HCT116 (cell line): ENCODE results near the gene TNIP3. TPM values are rescaled to one million over a fixed set of nuclear protein-coding genes. Genes with fewer than 3 reads are reported as not detected.
"Not testable (repeated sequence)": the region's sequence is repeated elsewhere in the genome, so short reads cannot be mapped to it uniquely, and the experiment has no call there.

Experiments
- ATAC-seq: fragments of 200-7000 bp; cut with Tn5 transposase; 2 replicates; pipeline ENCODE4 v1.9.1; 2020; ENCODE audit warnings: mild to moderate bottlenecking, moderate library complexity
- BruUV-seq: library from RNA; stranded (reverse); fragments of 400-500 nt; replicated peaks from 2 replicates; lab custom pipeline; 2021; lab: Mats Ljungman, UMichigan
- CTCF ChIA-PET: fragments of 300-600 bp; sonication (Branson Sonifier 250); formaldehyde crosslinking; loops from one replicate; lab custom pipeline; 2021; ENCODE audit warnings: antibody characterized with exemption; lab: Charles Lee
- POLR2A ChIA-PET: fragments of 300-600, 350-600 bp; sonication (Branson Sonifier 250); formaldehyde crosslinking; loops from one replicate; lab custom pipeline; 2021; ENCODE audit warnings: antibody characterized with exemption; lab: Charles Lee
- RAD21 ChIA-PET, 2 experiments: fragments of 300-600 bp; sonication (Branson Sonifier 250); formaldehyde crosslinking; loops; one replicate each; lab custom pipeline; 2023; ENCODE audit warnings: low total read pairs in 2 of 2; ENCODE audit not compliant: uncharacterized antibody in 2 of 2, unreplicated experiment in 2 of 2, low non-redundant PET in 1 of 2; lab: Charles Lee
- DNase-seq: peaks from one replicate; pipeline ENCODE4 v3.0.0-alpha.2; 2010; ENCODE audit warnings: low read depth, low spot score
- H2AFZ ChIP-seq: fragments of 200-600 bp; shearing (Covaris generic), sonication (generic); 2 replicates; pipeline ENCODE4 v1.6.1; 2017; ENCODE audit warnings: low read depth, mixed run types, mixed read lengths, antibody characterized with exemption, low read length; ENCODE audit not compliant: poor library complexity, severe bottlenecking
- H3K27ac ChIP-seq: 2 replicates; pipeline ENCODE4 v1.5.1; 2012; ENCODE audit warnings: low read depth, low read length
- H3K27me3 ChIP-seq: fragments of 200-600 bp; sonication (generic); 2 replicates; pipeline ENCODE4 v1.6.1; 2016; ENCODE audit warnings: mixed run types, low read length, mixed read lengths; ENCODE audit not compliant: insufficient read depth
- H3K36me3 ChIP-seq, 2 experiments: fragments of 200-500 bp in 1 of 2; fragments of 200-600 bp in 1 of 2; sonication (Bioruptor generic) in 1 of 2; sonication (generic) in 1 of 2; 2 replicates each; pipeline versions ENCODE4 v1.5.1 to v1.6.1; 2014 to 2016; ENCODE audit warnings: low read length in 2 of 2, inconsistent platforms in 1 of 2, mixed read lengths in 1 of 2, mixed run types in 1 of 2; ENCODE audit not compliant: insufficient read depth in 2 of 2, control insufficient read depth in 1 of 2
- H3K4me1 ChIP-seq, 2 experiments: fragments of 200-600 bp in 1 of 2; sonication (generic) in 1 of 2; 2 replicates each; pipeline versions ENCODE4 v1.5.1 to v1.6.1; 2012 to 2017; ENCODE audit warnings: low read length in 2 of 2, inconsistent platforms in 1 of 2, mild to moderate bottlenecking in 1 of 2, mixed read lengths in 1 of 2, mixed run types in 1 of 2, moderate library complexity in 1 of 2; ENCODE audit not compliant: insufficient read depth in 2 of 2, control insufficient read depth in 1 of 2
- H3K4me2 ChIP-seq: fragments of 200-600 bp; sonication (generic); 2 replicates; pipeline ENCODE4 v1.6.1; 2017; ENCODE audit warnings: mixed run types, low read length, mixed read lengths
- H3K4me3 ChIP-seq, 2 experiments: fragments of 200-600 bp in 1 of 2; sonication (generic) in 1 of 2; replicated peaks in 1 of 2; 2 replicates each; pipeline ENCODE4 v1.5.1; 2011 to 2016; ENCODE audit warnings: low read length in 2 of 2, control low read depth in 1 of 2, low read depth in 1 of 2, mild to moderate bottlenecking in 1 of 2, mixed read lengths in 1 of 2, mixed run types in 1 of 2
- H3K79me2 ChIP-seq: fragments of 200-600 bp; sonication (generic); 2 replicates; pipeline ENCODE4 v1.6.1; 2017; ENCODE audit warnings: mild to moderate bottlenecking, mixed run types, low read length, moderate library complexity, mixed read lengths; ENCODE audit not compliant: insufficient read depth
- H3K9ac ChIP-seq: fragments of 200-600 bp; sonication (generic); 2 replicates; pipeline ENCODE4 v1.6.1; 2016; ENCODE audit warnings: low read length, mixed read lengths
- H3K9me2 ChIP-seq: fragments of 200-600 bp; sonication (generic), shearing (Covaris generic); 2 replicates; pipeline ENCODE4 v1.6.1; 2017; ENCODE audit warnings: mixed run types, mild to moderate bottlenecking, moderate library complexity; ENCODE audit not compliant: insufficient read depth
- H3K9me3 ChIP-seq, 2 experiments: fragments of 200-500 bp in 1 of 2; fragments of 200-600 bp in 1 of 2; sonication (Bioruptor generic) in 1 of 2; sonication (generic) in 1 of 2; 2 replicates each; pipeline ENCODE4 v1.6.1; 2014 to 2017; ENCODE audit warnings: low read length in 2 of 2, mixed read lengths in 2 of 2, inconsistent platforms in 1 of 2, low read depth in 1 of 2, mild to moderate bottlenecking in 1 of 2, mixed run types in 1 of 2, moderate library complexity in 1 of 2; ENCODE audit not compliant: control insufficient read depth in 1 of 2, insufficient read depth in 1 of 2
- H4K20me1 ChIP-seq: fragments of 200-600 bp; sonication (generic), shearing (Covaris generic); 2 replicates; pipeline ENCODE4 v1.6.1; 2017; ENCODE audit warnings: mixed run types, mild to moderate bottlenecking, moderate library complexity; ENCODE audit not compliant: insufficient read depth
- CBX3 ChIP-seq: IDR thresholded peaks from 2 replicates; pipeline ENCODE4 v1.6.1; 2012; ENCODE audit warnings: low read depth
- EGR1 ChIP-seq: IDR thresholded peaks from 2 replicates; pipeline ENCODE4 v1.6.1; 2012; ENCODE audit warnings: low read depth
- ELF1 ChIP-seq: IDR thresholded peaks from 2 replicates; pipeline ENCODE4 v1.6.1; 2012; ENCODE audit warnings: low read depth, borderline replicate concordance
- EZH2 ChIP-seq: fragments of 200-600 bp; sonication (generic); IDR thresholded peaks from 2 replicates; pipeline ENCODE4 v1.6.1; 2017; ENCODE audit warnings: antibody characterized with exemption, mixed run types
- EZH2phosphoT487 ChIP-seq: fragments of 200-600 bp; IDR thresholded peaks from 2 replicates; pipeline ENCODE4 v1.6.1; 2018; ENCODE audit warnings: antibody characterized with exemption, borderline replicate concordance
- JUND ChIP-seq: IDR thresholded peaks from 2 replicates; pipeline ENCODE4 v1.6.1; 2012
- RAD21 ChIP-seq: IDR thresholded peaks from 2 replicates; pipeline ENCODE4 v1.6.1; 2012; ENCODE audit warnings: low read depth, mild to moderate bottlenecking
- SP1 ChIP-seq: IDR thresholded peaks from 2 replicates; pipeline ENCODE4 v1.6.1; 2012; ENCODE audit warnings: low read depth
- SRF ChIP-seq: IDR thresholded peaks from 2 replicates; pipeline ENCODE4 v1.6.1; 2012; ENCODE audit warnings: low read depth
- YY1 ChIP-seq: IDR thresholded peaks from 2 replicates; pipeline ENCODE4 v1.6.1; 2011; ENCODE audit warnings: low read length, low read depth, moderate library complexity, mild to moderate bottlenecking; ENCODE audit not compliant: insufficient replicate concordance; ENCODE audit errors: extremely low read depth
- ZFX ChIP-seq: fragments of 450-650 bp; IDR thresholded peaks from 2 replicates; pipeline ENCODE4 v1.6.1; 2017
- ZNF274 ChIP-seq: fragments of 200-500 bp; sonication (Bioruptor generic); IDR thresholded peaks from 2 replicates; pipeline ENCODE4 v1.6.1; 2014; ENCODE audit warnings: mild to moderate bottlenecking, low read depth, low read length, inconsistent platforms
- intact Hi-C: fragments of 100-400 bp; cut with micrococcal nuclease; formaldehyde crosslinking; loops from 2 replicates; pipeline ENCODE4 v1.10.0; 2022
- total RNA-seq: library from RNA; stranded (reverse); gene quantifications from one replicate; pipeline ENCODE4 v1.2.1, GENCODE V29; 2021; ENCODE audit not compliant: unreplicated experiment
- TF ChIP-seq, protein P1 (sequence below): IDR thresholded peaks from 2 replicates; pipeline ENCODE4 v1.6.1; 2011; ENCODE audit warnings: mild to moderate bottlenecking, low read length, moderate library complexity; ENCODE audit not compliant: insufficient replicate concordance; ENCODE audit errors: extremely low read depth
- TF ChIP-seq, protein P2 (sequence below): IDR thresholded peaks from 2 replicates; pipeline ENCODE4 v1.6.1; 2012
- TF ChIP-seq, protein P3 (sequence below): IDR thresholded peaks from 2 replicates; pipeline ENCODE4 v1.6.1; 2012; ENCODE audit warnings: low read depth

The TNIP3 gene
- total RNA-seq, 1 experiment from 2014 or later, result not detected

DNA sequence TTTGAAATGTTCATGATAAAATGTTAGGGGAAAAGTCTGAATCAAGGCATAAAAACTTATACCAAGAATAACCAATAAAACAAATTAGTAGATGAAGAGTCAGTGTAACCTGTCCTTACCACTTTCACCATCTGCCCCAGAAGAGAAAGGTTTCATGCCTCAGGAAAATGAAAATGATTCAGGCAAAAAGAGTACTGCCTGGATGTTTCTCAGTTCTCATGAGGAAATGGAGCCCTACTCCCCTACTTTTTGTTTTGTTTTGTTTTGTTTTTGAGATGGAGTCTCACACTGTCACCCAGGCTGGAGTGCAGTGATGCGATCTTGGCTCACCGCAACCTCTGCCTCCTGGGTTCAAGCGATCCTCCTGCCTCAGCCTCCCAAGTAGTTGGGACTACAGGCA lies 7.4 kb upstream of the TNIP3 start:
- DNase-seq, ATAC-seq, H3K36me3 ChIP-seq, H3K27ac ChIP-seq, H3K4me3 ChIP-seq, intact Hi-C loops, H2AFZ ChIP-seq, POLR2A ChIA-PET, H3K27me3 ChIP-seq, H3K4me1 ChIP-seq, BruUV-seq, H3K9me2 ChIP-seq, H3K79me2 ChIP-seq, H3K4me2 ChIP-seq, CTCF ChIA-PET, H3K9ac ChIP-seq, H3K9me3 ChIP-seq, H4K20me1 ChIP-seq, RAD21 ChIA-PET: not testable (repeated sequence)

DNA sequence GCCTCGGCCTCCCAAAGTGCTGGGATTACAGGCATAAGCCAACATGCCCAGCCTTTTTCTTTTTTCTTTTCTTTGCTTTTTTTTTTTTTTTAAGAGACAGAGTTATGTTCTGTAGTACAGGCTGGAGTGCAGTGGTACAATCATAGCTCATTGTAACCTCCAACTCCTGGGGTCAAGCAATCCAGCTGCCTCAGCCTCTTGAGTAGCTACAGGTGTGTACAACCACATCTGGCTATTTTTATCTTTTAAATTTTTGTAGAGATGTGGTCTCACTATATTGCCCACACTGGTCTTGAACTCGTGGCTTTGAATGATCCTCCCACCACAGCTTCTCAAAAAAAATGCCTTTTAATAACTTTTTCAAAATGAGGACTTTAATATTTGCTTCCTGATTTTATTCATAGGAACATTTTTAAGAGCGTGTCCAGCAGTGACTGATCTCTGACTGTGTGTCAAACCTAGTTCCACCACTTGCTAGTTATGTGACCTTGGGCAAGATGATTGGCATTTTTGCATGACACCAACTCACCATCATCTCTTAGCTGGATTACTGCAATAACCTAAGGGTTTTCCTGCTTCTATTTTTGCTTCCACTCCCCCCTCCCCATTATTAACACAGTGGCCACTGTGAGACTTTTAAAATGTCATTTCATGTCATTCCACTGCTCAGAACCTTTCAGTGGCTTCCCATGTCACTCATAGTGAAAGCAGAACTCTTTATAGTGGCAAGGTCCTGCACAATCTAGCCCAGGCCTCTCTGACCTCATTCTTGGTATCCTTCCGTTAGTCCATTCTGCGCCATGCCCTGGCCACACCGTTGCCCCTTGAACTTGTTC lies 4.5 kb upstream of the TNIP3 start:
- no peaks in the 10 kb centered on the region for H3K9me3 ChIP-seq
- H2AFZ ChIP-seq, result no peak overlapping the region
- ATAC-seq (no peak), DNase-seq (no peak)
- no peak overlapping the region for H3K27ac ChIP-seq
- H3K4me2 ChIP-seq, result no peak overlapping the region
- BruUV-seq, result no TSS peak
- H3K79me2 ChIP-seq, result no peaks in the 10 kb centered on the region
- H3K36me3 ChIP-seq, result no peaks in the 10 kb centered on the region
- RAD21 ChIA-PET, result no interaction called here
- CTCF ChIA-PET, result no interaction called here
- no peak overlapping the region for H3K9ac ChIP-seq
- H4K20me1 ChIP-seq, result no peaks in the 10 kb centered on the region
- intact Hi-C loops, result no loop called here
- POLR2A ChIA-PET, result no interaction called here
- H3K27me3 ChIP-seq, result no peaks in the 10 kb centered on the region
- H3K9me2 ChIP-seq, result no peaks in the 10 kb centered on the region
- H3K4me3 ChIP-seq, result no peak overlapping the region
- H3K4me1 ChIP-seq, result no peaks in the 10 kb centered on the region
- no peak for TF ChIP-seq EZH2phosphoT487
- TF ChIP-seq YY1, result no peak
- no peak for TF ChIP-seq EZH2
- no peak for TF ChIP-seq JUND
- TF ChIP-seq, protein P1, sequence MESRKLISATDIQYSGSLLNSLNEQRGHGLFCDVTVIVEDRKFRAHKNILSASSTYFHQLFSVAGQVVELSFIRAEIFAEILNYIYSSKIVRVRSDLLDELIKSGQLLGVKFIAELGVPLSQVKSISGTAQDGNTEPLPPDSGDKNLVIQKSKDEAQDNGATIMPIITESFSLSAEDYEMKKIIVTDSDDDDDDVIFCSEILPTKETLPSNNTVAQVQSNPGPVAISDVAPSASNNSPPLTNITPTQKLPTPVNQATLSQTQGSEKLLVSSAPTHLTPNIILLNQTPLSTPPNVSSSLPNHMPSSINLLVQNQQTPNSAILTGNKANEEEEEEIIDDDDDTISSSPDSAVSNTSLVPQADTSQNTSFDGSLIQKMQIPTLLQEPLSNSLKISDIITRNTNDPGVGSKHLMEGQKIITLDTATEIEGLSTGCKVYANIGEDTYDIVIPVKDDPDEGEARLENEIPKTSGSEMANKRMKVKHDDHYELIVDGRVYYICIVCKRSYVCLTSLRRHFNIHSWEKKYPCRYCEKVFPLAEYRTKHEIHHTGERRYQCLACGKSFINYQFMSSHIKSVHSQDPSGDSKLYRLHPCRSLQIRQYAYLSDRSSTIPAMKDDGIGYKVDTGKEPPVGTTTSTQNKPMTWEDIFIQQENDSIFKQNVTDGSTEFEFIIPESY, result no peak
- no peak for TF ChIP-seq SP1
- TF ChIP-seq ELF1, result no peak
- TF ChIP-seq, protein P2, sequence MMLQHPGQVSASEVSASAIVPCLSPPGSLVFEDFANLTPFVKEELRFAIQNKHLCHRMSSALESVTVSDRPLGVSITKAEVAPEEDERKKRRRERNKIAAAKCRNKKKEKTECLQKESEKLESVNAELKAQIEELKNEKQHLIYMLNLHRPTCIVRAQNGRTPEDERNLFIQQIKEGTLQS, result no peak
- no peak for TF ChIP-seq ZFX
- TF ChIP-seq, protein P3, sequence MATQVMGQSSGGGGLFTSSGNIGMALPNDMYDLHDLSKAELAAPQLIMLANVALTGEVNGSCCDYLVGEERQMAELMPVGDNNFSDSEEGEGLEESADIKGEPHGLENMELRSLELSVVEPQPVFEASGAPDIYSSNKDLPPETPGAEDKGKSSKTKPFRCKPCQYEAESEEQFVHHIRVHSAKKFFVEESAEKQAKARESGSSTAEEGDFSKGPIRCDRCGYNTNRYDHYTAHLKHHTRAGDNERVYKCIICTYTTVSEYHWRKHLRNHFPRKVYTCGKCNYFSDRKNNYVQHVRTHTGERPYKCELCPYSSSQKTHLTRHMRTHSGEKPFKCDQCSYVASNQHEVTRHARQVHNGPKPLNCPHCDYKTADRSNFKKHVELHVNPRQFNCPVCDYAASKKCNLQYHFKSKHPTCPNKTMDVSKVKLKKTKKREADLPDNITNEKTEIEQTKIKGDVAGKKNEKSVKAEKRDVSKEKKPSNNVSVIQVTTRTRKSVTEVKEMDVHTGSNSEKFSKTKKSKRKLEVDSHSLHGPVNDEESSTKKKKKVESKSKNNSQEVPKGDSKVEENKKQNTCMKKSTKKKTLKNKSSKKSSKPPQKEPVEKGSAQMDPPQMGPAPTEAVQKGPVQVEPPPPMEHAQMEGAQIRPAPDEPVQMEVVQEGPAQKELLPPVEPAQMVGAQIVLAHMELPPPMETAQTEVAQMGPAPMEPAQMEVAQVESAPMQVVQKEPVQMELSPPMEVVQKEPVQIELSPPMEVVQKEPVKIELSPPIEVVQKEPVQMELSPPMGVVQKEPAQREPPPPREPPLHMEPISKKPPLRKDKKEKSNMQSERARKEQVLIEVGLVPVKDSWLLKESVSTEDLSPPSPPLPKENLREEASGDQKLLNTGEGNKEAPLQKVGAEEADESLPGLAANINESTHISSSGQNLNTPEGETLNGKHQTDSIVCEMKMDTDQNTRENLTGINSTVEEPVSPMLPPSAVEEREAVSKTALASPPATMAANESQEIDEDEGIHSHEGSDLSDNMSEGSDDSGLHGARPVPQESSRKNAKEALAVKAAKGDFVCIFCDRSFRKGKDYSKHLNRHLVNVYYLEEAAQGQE, result no peak
- TF ChIP-seq ZNF274, result no peak
- no peak for TF ChIP-seq RAD21
- TF ChIP-seq EGR1, result no peak
- no peak for TF ChIP-seq CBX3
- no peak for TF ChIP-seq SRF
